OCI-LY7 (cell line): ENCODE results near the gene SCFD2.

Experiments used
- EZH2phosphoT487 ChIP-seq: fragments of 200-600 bp; sonication (generic); IDR thresholded peaks from 2 replicates; pipeline ENCODE4 v1.6.1; 2018; ENCODE audit warnings: low read depth, borderline replicate concordance, mild to moderate bottlenecking, mixed run types, antibody characterized with exemption, low read length, moderate library complexity, mixed read lengths
- TF ChIP-seq, protein P1 (sequence below): fragments of 200-600 bp; sonication (generic); conservative IDR thresholded peaks from 2 replicates; pipeline ENCODE4 v1.5.1; 2014; ENCODE audit warnings: mild to moderate bottlenecking, antibody characterized with exemption, low read length, moderate library complexity, mixed read lengths

DNA sequence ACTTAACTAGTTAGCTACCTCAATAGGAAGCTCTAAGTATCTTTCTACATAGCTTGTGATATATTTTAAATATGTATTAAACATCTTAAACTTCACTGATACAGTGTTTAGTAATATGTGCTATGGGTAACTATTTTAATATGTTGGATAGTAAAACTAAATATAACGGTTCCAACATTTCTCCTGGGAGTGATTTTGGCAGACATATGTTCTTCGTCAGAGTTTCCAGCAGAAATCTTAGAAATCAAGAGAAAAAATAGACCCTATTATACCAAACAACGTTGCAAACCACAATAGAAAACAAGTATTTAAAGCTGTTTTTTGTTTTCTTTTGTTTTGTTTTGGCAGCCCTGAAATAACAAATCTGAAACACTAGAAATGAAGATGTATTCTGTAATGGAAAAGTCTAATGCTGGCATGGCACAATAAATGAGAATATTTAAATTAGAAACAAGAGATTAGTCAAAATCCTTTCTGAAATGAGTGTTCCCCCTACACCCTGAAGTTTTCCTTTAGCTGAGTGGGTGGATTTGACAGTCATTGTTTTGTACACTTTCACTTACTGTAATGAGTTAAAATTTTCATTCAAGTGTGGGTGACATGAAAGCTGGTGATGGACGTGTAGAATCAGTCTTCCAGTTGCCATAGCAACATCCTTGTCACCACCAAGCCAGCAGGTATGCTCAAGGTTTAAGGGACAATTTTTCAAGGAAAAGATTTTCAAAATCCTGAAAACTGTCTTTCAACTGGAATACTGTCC is 233.5 kb downstream of the SCFD2 start:
- TF ChIP-seq, protein P1, sequence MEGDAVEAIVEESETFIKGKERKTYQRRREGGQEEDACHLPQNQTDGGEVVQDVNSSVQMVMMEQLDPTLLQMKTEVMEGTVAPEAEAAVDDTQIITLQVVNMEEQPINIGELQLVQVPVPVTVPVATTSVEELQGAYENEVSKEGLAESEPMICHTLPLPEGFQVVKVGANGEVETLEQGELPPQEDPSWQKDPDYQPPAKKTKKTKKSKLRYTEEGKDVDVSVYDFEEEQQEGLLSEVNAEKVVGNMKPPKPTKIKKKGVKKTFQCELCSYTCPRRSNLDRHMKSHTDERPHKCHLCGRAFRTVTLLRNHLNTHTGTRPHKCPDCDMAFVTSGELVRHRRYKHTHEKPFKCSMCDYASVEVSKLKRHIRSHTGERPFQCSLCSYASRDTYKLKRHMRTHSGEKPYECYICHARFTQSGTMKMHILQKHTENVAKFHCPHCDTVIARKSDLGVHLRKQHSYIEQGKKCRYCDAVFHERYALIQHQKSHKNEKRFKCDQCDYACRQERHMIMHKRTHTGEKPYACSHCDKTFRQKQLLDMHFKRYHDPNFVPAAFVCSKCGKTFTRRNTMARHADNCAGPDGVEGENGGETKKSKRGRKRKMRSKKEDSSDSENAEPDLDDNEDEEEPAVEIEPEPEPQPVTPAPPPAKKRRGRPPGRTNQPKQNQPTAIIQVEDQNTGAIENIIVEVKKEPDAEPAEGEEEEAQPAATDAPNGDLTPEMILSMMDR = no peak
- no peak for TF ChIP-seq EZH2phosphoT487
